SK-N-DZ (cell line): ENCODE data around the gene MATR3.

Experiments used
- small RNA-seq, 2 experiments: library from RNA; depleted of rRNA; stranded (forward); fragments of <200 nt; gene quantifications; one replicate each; pipeline ENCODE3, GENCODE V24; 2014

MATR3 gene

Small RNA genes within 50 kb of the gene (small RNA-seq; reads per million reads assigned to genes)
- gene RNA5SP195, result 0 reads per million in 2 experiments
- 1.3 to 9.0 reads per million in 2 experiments for gene SNORA74A
- 5.2 to 6.3 reads per million in 2 experiments for gene SNORA74D
